ENCODE results near the gene TRANK1.
"Not testable (repeated sequence)": the region's sequence is repeated elsewhere in the genome, so short reads cannot be mapped to it uniquely, and the experiment has no call there.

Gene TRANK1

DNA sequence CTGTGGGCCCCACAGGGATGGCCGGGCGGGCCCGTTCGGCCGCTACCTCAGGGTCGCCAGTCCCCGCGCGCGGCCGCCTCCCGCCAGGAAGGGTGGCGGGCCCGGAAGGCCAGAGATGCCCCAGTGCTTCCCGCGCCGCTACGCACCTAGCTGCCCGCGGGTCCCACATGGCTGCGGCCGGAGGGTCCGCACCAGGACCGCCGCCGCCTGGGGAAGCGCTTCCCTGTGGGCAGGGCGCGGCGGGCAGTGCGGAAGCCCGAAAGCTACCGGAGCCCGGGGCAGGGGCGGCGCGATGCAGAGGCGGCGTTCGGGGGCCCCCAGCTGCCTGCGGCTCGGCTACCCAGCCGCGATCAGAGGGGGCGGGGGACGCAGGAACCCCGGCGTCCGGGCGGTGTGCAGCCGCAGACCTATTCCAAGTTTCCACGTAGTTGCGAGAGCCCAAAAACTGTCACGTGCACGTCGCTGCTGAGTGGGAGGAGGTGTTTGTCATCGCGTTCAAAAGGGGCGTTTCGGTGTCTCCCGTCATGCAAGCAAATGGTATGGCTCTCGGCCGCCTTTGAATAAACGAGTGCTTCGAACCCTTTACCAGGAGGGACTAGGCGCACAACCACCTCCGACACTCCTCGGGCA, at the start of gene TRANK1:
Gene TRANK1 (minus strand): TSS at position 414 of the 630 bp plus-strand sequence. CDS start 245 bp downstream, at position 169.
- peak in 9 of 14 donors; percentile 2 to 61 (median 30) for DNase-seq

DNA sequence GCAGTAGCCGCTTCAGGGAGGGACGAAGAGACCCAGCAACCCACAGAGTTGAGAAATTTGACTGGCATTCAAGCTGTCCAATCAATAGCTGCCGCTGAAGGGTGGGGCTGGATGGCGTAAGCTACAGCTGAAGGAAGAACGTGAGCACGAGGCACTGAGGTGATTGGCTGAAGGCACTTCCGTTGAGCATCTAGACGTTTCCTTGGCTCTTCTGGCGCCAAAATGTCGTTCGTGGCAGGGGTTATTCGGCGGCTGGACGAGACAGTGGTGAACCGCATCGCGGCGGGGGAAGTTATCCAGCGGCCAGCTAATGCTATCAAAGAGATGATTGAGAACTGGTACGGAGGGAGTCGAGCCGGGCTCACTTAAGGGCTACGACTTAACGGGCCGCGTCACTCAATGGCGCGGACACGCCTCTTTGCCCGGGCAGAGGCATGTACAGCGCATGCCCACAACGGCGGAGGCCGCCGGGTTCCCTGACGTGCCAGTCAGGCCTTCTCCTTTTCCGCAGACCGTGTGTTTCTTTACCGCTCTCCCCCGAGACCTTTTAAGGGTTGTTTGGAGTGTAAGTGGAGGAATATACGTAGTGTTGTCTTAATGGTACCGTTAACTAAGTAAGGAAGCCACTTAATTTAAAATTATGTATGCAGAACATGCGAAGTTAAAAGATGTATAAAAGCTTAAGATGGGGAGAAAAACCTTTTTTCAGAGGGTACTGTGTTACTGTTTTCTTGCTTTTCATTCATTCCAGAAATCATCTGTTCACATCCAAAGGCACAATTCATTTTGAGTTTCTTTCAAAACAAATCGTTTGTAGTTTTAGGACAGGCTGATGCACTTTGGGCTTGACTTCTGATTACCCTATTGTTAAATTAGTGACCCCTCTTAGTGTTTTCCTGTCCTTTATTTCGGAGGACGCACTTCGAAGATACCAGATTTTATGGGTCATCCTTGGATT, 48.8 kb upstream of the TRANK1 start, which contains the start of gene MLH1:
Gene MLH1 (plus strand): TSS at position 193 of the 958 bp plus-strand sequence. CDS start 30 bp downstream, at position 223.
- DNase-seq, result no peak

DNA sequence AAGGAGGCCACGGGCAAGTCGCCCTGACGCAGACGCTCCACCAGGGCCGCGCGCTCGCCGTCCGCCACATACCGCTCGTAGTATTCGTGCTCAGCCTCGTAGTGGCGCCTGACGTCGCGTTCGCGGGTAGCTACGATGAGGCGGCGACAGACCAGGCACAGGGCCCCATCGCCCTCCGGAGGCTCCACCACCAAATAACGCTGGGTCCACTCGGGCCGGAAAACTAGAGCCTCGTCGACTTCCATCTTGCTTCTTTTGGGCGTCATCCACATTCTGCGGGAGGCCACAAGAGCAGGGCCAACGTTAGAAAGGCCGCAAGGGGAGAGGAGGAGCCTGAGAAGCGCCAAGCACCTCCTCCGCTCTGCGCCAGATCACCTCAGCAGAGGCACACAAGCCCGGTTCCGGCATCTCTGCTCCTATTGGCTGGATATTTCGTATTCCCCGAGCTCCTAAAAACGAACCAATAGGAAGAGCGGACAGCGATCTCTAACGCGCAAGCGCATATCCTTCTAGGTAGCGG, 48.0 kb upstream of the TRANK1 start, which contains the start of gene EPM2AIP1:
Gene EPM2AIP1 (minus strand): TSS at position 326 of the 520 bp plus-strand sequence. CDS start 54 bp downstream, at position 272.
- DNase-seq, result no peak

DNA sequence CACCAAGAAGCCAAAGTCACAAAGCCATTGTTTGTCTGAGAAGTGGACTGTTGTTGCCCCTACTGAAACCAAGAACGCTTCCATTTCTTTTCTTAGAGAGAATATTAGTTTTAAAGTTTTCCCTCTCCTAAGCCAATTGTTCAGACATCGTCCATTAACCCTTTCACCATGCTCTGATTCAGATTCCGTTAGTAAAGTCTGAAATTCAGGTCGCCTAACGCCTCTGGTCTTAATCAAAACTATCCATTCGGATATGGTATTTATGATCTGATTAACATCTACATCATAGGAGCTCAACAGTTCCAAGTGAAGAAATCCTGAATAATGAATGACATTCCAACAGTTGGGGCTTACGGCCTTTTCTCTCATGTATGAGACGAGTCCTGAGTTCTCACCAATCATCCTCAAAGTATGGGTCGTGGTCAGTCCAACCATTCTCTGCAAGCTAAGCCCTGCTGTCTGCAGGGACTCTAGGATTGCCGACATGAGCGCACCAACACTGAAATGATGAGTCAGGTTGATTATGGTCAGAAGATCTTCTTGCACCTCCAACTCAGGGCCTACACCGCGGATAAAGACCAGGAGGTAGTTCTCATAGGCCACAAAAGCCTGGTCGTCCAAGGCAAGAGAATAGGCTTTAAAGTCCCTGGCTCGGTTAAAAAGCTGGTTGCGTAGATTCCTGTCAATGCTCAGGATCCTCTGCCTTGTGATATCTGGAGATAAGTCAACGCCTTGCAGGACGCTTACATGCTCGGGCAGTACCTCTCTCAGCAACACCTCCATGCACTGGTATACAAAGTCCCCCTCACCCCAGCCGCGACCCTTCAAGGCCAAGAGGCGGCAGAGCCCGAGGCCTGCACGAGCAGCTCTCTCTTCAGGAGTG, 47.3 kb upstream of the TRANK1 start:
- no peak for DNase-seq

DNA sequence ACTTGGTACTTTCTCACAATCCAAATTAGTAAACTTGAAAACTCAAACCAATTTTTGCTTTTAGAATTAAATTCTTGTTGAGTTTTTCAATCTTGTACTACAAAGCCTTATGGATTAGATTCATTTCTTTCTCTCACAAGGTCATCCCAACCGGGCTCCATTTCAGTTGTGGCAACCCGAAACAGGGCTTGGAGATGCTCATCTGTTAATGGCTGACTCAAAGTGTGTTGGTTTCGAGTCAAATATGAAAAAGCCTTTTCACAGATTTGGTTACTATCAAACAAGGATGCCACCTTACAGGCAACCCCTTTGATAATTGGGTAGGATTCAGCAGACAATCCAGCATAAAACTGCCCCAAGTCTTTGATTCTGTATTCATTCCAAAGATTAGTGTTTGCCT, 46.3 kb upstream of the TRANK1 start:
- DNase-seq, result no peak

DNA sequence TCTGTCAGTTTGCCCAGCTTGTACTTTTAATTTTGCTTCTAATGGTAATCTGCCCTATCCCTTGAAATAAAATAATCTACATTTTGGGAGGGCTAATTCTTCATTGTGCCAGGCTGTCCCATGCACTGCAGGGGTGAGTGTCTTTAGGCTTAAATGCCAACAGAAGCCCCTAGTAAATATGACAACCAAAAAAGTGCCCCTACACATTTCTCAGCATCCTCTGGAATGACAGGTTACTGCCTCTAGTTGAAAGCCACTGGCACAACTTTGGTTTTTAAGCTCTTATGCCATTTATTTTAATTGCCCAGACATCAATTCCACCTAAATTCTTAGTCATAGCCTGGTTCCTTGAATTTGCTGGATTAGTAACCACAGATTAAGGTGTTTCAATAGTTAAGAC, 44.7 kb upstream of the TRANK1 start:
- DNase-seq, result no peak

DNA sequence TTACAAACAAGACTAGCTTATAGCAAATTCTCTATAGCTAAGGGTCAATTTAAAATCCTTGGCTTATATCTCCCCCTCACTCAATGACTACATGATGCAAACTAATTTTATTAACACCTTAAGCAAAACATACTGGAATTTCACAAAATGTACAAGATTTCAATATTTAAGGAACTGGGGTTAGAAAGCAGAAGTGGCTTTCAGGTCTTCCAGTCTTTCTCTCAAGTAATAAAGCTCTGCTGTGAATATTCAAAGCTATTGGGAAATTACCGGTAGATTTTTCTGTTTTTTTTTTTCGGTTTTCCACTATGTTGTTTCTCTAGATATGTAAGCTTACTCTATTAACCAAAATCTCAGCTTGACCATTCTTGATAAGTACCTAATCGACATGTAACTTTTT, 44.2 kb upstream of the TRANK1 start:
- no peak for DNase-seq

DNA sequence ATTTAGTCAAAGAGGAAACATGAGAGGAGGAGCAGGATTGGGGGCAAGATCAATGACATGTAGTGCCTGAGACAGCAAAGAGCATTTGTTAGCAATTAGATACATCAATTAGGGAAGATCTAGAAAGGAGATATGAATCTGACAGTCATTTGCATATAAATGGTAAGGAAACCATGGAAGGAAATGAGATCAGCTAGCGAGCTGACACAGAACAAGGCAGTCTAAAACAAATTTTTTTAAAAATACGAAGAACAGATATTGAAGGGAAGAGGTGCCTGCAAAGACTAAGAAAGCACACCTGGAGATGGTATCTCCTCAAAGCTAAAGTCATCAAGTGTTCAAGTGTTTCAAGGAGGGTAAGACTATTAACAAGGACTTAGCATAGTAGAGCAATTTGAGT, 43.5 kb upstream of the TRANK1 start:
- DNase-seq, result no peak

DNA sequence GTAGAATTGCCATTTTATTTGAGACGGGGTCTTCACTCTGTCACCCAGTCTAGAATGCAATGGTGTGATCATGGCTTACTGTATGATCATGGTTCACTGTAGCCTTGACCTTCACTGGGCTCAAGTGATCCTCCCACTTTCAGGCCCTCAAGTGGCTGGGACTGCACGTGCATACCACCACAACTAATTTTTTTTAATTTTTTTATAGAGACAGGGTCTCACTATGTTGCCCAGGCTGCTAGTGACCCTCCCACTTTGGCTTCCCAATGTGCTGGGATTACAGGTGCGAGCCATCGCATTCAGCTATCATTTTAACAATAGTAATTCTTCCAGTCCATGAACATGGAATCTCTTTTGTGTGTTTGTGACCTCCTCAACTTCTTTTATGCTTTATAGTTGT, 36.2 kb upstream of the TRANK1 start:
- no peak for DNase-seq

DNA sequence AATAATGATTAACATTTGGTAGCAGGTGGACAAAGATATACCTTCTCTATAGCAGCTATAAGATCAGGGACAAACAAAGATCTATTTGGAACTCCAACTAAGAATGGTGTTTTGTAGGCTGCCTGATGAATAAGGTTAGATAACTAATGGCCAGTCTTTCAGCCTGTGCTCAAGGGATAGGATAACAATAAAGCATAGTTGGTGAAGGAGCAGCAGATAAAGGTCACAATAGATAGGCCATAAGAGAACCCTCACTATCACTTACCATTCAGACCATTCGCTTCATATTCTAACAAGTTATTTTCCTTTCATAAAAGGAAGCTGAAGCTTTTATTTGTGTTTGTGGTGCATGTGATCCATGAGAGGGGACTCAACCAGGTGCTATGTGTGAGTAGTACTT, 28.3 kb upstream of the TRANK1 start:
- DNase-seq, result no peak

DNA sequence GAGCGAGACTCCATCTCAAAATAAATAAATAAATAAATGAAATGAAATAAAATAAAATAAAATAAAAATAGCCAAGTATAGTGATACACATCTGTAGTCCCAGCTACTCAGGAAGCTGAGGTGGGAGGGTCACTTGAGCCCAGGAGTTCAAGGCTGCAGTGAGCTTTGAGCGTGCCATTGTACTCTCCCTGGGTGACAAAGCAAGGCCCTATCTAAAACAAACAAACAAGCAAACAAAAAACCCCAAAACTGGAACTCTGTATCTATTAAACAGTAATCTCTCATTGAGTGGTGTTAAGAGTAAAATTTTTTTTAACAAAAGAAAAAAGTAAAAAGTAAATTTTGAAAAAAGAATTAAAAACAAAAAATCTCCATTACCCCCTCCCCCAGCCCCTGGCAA, 27.3 kb upstream of the TRANK1 start:
- DNase-seq, result no peak

DNA sequence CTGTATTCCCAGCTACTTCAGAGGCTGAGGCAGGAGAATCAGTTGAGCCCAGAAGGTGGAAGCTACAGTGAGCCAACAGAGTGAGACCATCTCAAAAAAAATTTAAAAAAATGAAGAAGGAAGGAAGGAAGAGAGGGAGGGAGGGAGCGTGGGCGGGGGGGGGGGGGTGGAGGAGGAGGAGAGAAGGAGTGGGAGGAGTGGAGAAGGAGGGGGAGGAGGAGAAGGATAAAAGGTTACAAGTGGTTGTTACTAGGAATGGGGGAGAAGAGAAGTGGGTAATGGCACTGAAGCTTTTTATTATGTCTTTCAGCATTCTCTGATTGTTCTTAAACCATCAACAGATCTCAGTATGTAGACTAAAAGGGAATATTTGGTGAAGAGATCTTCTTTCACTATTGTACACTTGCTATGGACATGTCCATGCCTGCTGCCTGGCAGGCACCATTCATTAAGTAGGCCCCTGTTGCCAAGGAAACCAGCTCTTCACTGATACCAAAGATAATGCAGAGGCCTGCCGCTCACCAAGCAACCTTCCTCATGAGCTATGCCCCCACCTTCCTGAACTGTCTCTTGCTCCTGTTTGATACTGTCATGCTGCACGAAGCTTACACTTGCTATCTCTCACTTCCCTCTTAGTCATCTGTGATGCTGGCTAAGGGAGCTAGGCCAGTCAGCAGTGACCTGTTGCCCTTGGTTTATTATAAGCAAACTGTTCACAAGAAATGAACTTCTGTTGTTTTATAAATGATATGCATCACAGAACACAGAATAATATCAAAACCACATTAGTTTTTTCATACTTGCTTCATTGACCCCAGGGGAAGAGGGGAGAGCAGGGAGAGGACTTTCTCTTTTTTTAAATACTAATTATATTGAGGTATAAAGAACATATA, 24.9 kb upstream of the TRANK1 start:
- peak in 1 of 14 donors; percentile 5 for DNase-seq

DNA sequence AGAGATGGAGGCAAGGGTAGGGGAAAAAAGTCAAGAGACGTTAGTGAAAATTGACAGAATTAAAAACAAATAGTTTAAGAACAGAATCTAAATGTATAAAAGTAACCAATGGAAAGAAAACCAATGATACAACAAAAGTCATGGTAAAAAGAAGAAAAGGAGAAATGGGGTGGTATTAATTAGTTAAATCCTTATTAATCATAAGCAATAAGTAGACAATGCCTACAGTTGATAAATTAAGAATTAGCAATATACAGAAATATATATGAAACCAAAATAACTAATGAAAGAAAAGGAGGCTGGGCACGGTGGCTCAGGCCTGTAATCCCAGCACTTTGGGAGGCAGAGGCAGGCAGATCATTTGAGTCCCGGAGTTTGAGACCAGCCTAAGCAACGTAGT, 24.2 kb upstream of the TRANK1 start:
- DNase-seq, result no peak

DNA sequence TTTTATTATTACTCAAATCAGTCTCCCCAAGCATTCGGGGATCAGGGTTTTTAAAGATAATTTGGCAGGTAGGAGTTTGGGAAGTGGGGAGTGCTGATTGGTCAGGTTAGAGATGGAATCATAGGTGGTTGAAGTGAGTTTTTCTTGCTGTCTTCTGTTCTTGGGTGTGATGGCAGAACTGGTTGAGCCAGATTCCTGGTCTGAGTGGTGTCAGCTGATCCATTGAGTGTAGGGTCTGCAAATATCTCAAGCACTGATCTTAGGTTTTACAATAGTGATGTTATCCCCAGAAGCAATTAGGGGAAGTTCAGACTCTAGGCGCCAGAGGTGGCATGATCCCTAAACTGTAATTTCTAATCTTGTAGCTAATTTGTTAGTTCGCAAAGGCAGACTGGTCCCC, 20.6 kb upstream of the TRANK1 start:
- DNase-seq, result no peak

DNA sequence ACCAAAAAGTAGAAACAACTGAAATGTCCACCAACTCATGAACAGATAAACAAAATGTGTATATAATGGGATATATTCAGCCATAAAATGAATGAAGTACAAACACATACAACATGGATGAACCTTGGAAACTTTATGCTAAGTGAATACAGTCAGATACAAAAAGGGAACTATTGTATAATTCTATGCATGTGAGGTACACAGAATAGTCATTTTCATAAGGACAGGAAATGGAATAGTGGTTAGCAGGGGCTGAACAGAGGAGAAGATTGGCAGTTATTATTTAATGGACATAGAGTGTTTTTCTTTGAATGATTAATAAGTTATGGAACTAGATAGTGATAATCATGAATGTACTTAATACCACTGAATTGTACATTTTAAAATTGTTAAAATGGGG, 20.0 kb upstream of the TRANK1 start:
- DNase-seq, result no peak

DNA sequence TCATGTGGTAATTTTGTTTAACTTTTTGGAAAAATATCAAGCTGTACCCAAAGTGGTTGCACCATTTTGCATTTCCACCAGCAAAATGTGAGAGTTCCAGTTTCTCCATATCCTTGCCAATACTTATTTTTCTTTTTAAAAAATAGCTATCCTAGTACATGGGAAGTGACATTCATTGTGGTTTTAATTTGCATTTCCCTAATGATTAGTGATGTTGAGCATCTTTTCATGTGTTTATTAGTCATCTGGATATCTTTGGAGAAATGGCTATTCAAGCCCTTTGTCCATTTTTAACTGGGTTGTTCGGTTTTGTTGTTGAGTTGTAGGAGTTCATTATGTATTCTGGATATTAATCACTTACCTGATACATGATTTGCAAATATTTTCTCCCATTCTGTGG, 19.5 kb upstream of the TRANK1 start:
- no peak for DNase-seq

DNA sequence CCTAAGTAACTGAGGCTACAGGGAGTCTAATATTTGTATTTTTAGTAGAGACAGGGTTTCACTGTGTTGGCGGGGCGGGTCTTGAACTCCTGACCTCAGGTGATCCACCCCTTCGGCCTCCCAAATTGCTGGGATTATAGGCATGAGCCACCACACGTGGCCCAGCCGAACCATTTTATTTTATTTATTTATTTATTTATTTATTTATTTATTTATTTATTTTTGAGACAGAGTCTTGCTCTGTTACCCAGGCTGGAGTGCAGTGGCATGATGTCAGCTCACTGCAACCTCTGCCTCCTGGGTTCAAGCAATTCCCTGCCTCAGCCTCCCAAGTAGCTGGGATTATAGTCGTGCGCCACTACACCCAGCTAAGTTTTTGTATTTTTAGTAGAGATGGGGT, 18.2 kb upstream of the TRANK1 start:
- not testable (repeated sequence) for DNase-seq

DNA sequence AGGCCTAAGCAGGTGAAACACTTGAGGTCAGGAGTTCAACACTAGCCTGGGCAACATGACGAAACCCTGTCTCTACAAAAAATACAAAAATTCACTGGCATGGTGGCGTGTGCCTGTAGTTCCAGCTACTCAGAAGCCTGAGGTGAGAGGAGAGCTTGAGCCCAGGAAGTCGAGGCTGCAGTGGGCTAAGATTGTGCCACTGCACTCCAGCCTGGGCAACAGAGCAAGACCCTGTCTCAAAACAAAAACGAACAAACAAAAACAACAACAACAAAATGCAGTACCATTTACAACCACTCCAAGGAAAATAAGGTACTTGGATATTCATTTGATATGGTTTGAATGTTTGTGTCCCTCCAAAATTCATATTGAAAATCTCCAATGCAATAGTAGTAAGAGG, 15.6 kb upstream of the TRANK1 start:
- DNase-seq, result no peak

DNA sequence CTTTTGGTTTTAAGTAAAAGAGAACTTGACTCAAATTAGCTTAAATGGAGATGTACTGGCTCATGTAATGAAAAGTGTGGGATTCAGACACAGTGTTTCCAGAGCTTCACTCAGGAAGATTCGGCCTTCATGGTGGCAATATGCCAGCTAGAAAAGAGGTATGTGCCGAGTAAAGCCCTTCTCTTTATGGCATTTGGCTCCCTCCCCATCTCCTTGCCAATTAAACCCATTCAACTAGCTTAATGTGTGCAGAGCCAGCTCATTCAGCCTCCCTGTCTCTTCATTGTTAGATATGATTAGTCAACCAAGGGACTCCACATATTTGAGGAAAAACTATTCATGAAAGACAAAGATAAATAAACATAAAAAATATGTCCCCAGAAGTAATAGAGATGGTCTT, 15.0 kb upstream of the TRANK1 start:
- DNase-seq, result no peak

DNA sequence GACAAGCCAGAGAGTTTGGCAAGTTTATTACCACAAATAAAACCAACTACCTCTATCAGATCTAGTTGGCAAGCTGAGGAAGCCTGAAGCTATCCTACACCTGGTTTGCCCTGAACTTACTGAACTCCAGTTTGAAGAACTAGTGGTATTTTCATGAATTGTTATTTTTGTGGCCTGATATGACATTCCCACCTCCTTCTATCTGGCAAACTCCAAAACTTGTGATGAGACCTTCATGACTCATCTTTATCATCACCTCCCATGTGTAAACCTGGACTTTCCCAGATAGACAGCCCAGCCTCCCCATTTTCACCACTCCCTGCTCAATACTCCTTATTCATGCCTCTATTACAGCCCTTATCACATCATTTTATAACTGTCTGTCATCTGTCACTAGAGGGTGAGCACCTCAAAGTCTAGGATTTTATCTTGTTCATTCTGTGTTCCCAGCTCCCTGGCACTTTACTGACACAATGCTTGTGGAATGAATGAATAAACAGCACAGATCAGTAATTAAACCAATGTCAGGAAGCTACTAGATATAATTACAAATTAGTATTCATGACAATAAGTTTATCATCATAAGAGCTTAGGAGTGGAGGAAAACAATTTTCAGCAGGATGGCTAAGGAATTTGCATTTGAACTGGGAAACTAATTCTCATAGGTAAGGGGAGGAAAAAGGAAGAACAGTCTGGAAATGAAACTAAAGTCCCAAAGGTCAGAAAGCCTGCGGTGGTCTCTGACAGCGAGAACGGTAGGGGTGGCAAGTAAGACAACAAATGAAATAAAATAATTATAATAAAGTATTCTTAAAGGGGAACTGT, 13.2 kb upstream of the TRANK1 start:
- DNase-seq, result no peak
